Endodermal cell (in vitro differentiated cells): ENCODE measurements around the gene YLPM1. TPM values are rescaled to one million over a fixed set of nuclear protein-coding genes. Genes with fewer than 3 reads are reported as not detected.

Source experiments
- DNase-seq: peaks from one replicate; pipeline ENCODE4 v3.0.0-alpha.2; 2017
- H3K27ac ChIP-seq: 2 replicates; pipeline ENCODE4 v1.5.1; 2013; ENCODE audit warnings: mild to moderate bottlenecking, low read depth, low read length, moderate library complexity
- H3K27me3 ChIP-seq: 2 replicates; pipeline ENCODE4 v1.6.1; 2013; ENCODE audit warnings: mild to moderate bottlenecking, low read length, moderate library complexity; ENCODE audit not compliant: insufficient read depth, control insufficient read depth, poor library complexity, severe bottlenecking
- H3K36me3 ChIP-seq: 2 replicates; pipeline ENCODE4 v1.7.0; 2013; ENCODE audit warnings: mild to moderate bottlenecking, low read length, moderate library complexity; ENCODE audit not compliant: control insufficient read depth, insufficient read depth
- H3K4me1 ChIP-seq: one replicate; pipeline ENCODE4 v1.7.0; 2013; ENCODE audit warnings: low read length; ENCODE audit not compliant: control insufficient read depth, insufficient read depth
- H3K4me3 ChIP-seq: 2 replicates; pipeline ENCODE4 v1.5.1; 2013; ENCODE audit warnings: mild to moderate bottlenecking, low read length, moderate library complexity
- H3K9ac ChIP-seq: 2 replicates; pipeline ENCODE4 v1.6.1; 2013; ENCODE audit warnings: mild to moderate bottlenecking, low read length, moderate library complexity; ENCODE audit not compliant: poor library complexity, severe bottlenecking; ENCODE audit errors: extremely low read depth
- H3K9me3 ChIP-seq: 2 replicates; pipeline ENCODE4 v1.6.1; 2013; ENCODE audit warnings: mild to moderate bottlenecking, low read length, moderate library complexity; ENCODE audit not compliant: control insufficient read depth
- H3K27ac Mint-ChIP-seq: 2 replicates; pipeline ENCODE4 v1.8.0; 2020; ENCODE audit warnings: mixed read lengths
- H3K27me3 Mint-ChIP-seq: 2 replicates; pipeline ENCODE4 v1.8.0; 2021; ENCODE audit warnings: mild to moderate bottlenecking, mixed read lengths; ENCODE audit not compliant: insufficient read depth
- H3K36me3 Mint-ChIP-seq: 2 replicates; pipeline ENCODE4 v1.8.0; 2020; ENCODE audit warnings: low read depth, mixed read lengths
- H3K4me1 Mint-ChIP-seq: 2 replicates; pipeline ENCODE4 v1.8.0; 2020; ENCODE audit warnings: mixed read lengths
- H3K4me3 Mint-ChIP-seq: 2 replicates; pipeline ENCODE4 v1.8.0; 2020; ENCODE audit warnings: mild to moderate bottlenecking, moderate library complexity, mixed read lengths
- H3K9me3 Mint-ChIP-seq: 2 replicates; pipeline ENCODE4 v1.8.0; 2020; ENCODE audit warnings: mild to moderate bottlenecking, mixed read lengths
- WGBS, 2 experiments: methylation state at CpG; one replicate each; pipeline versions ENCODE4 v1.1.5 to v1.1.7; 2013; ENCODE audit warnings: missing lambda C conversion rate in 2 of 2, mixed read lengths in 1 of 2; ENCODE audit not compliant: insufficient coverage in 1 of 2, insufficient read length in 1 of 2; 5-methylcytosine and 5-hydroxymethylcytosine counted together
- total RNA-seq, 2 donors: library from RNA; stranded (reverse); fragmentation: NEBNext Ultra II Directional in 1 of 2; extraction: Animal tissue kit (Norgen Biotek cat#: 25700) in 1 of 2; gene quantifications; 2 replicates in 1 of 2; 3 replicates in 1 of 2; pipeline ENCODE4 v1.2.1, GENCODE V29; 2021
- TF ChIP-seq, protein P1 (sequence below): fragments of 200-600 bp; sonication (generic); conservative IDR thresholded peaks from 2 replicates; pipeline ENCODE4 v1.5.0; 2021; ENCODE audit warnings: antibody characterized with exemption, mild to moderate bottlenecking

YLPM1 gene
- total RNA-seq, 2 donors from 2014 or later, result 75.2 to 76.2 TPM

- Histone ChIP-seq H3K9me3 (no peaks in the 10 kb centered on the region), H3K4me1 (peaks cover 4% of the 10 kb centered on the region), H3K36me3 (peaks cover 5% of the 10 kb centered on the region), H3K4me3 (peak within 1 kb of the TSS; percentile 96), H3K9ac (peak within 1 kb of the TSS; percentile 65), H3K27me3 (peaks cover 12% of the 10 kb centered on the region), H3K27ac (peak within 1 kb of the TSS; percentile 21)
- TF ChIP-seq, protein P1, sequence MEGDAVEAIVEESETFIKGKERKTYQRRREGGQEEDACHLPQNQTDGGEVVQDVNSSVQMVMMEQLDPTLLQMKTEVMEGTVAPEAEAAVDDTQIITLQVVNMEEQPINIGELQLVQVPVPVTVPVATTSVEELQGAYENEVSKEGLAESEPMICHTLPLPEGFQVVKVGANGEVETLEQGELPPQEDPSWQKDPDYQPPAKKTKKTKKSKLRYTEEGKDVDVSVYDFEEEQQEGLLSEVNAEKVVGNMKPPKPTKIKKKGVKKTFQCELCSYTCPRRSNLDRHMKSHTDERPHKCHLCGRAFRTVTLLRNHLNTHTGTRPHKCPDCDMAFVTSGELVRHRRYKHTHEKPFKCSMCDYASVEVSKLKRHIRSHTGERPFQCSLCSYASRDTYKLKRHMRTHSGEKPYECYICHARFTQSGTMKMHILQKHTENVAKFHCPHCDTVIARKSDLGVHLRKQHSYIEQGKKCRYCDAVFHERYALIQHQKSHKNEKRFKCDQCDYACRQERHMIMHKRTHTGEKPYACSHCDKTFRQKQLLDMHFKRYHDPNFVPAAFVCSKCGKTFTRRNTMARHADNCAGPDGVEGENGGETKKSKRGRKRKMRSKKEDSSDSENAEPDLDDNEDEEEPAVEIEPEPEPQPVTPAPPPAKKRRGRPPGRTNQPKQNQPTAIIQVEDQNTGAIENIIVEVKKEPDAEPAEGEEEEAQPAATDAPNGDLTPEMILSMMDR, result no peak
- WGBS, 2 experiments, result 1 to 2% methylated on average over 38 to 53 of the region's 53 CpGs
- Mint-ChIP-seq H3K27ac (peak within 1 kb of the TSS; percentile 98), H3K27me3 (peaks cover 7% of the 10 kb centered on the region), H3K4me1 (peaks cover 57% of the 10 kb centered on the region), H3K36me3 (peaks cover 4% of the 10 kb centered on the region), H3K9me3 (no peaks in the 10 kb centered on the region), H3K4me3 (peak within 1 kb of the TSS; percentile 95)
- DNase-seq, result peak; percentile 97
Measured at GRCh38 chr14:74881431-74882102, 118.5 kb downstream of the YLPM1 start, which contains the start of gene DLST. Gene DLST (plus strand): TSS chr14:74881916. CDS start chr14:74881954, 38 bp downstream.

DNA sequence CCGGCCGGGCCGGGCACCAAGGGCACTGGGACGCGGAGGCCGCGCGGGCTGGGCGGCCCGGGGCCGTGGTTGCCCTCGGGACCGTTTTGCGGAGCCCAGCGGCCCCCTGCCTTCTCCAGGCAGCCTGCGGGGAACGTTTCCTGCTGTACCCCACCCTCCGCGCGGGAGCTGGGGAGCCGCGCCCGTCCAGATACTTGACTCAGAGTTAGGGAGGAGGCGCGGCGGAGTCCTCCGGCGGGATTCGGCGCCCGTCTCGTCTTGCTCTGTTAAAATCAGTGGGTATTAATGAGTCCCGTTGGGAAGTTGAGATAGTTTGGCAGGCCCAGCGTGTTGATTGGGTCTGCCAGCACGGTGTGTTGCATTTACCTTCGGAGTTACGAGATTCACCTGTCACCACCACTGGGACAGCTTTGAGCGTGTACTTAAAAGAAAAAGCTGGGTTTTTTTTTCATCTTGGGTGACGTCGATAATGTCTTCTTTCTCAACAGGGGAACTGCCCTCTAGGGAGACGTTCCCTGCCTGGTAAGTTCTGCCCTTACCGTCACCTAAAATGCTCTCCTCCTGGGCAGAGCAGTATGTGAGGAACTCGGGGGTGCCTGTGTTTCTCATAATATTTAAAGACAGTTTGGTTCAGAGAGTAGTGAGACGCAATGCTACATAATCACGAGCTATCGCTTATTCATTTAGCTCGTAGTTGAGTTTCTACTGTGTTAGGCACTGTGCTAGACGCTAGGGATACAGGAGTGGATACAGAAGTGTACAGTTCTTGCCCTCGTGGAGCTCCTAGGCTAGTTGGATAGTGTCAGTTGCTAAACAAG is 119.2 kb downstream of the YLPM1 start:
- no peaks in the 10 kb centered on the region for H3K9me3 ChIP-seq
- Mint-ChIP-seq H3K9me3 (no peaks in the 10 kb centered on the region), H3K36me3 (peaks cover 5% of the 10 kb centered on the region), H3K4me1 (peaks cover 58% of the 10 kb centered on the region), H3K27me3 (peaks cover 4% of the 10 kb centered on the region), H3K27ac (peak overlapping the region; percentile 98), H3K4me3 (peak overlapping the region; percentile 95)
- 4 to 10% methylated on average over 20 to 49 of the region's 49 CpGs for WGBS, 2 experiments
- H3K27me3 ChIP-seq, result peaks cover 6% of the 10 kb centered on the region
- H3K27ac ChIP-seq, result peak overlapping the region; percentile 21
- H3K4me3 ChIP-seq, result peak overlapping the region; percentile 96
- peaks cover 5% of the 10 kb centered on the region for H3K36me3 ChIP-seq
- DNase-seq, result no peak
- H3K9ac ChIP-seq, result peak overlapping the region; percentile 65
- H3K4me1 ChIP-seq, result peaks cover 4% of the 10 kb centered on the region
- TF ChIP-seq, protein P1, result no peak

Other genes starting within 250 kb of the YLPM1 start
- gene LTBP2, start 151.1 kb upstream of the YLPM1 start, total RNA-seq, result 1 to 10 TPM; 1.7 to 2.9 TPM
- 10 to 100 TPM; 36.5 to 39.0 TPM for gene AREL1, start 50.2 kb upstream of the YLPM1 start, total RNA-seq
- gene FCF1, start 50.2 kb upstream of the YLPM1 start, total RNA-seq, result 10 to 100 TPM; 68.4 to 71.3 TPM
- gene PROX2, start 112.8 kb downstream of the YLPM1 start, total RNA-seq, result not detected
- 100 to 1,000 TPM; 119 to 126 TPM for gene DLST, start 118.6 kb downstream of the YLPM1 start, total RNA-seq
- 10 to 100 TPM in 1 of 2 donors, 1 to 10 TPM in 1; 4.4 to 10.4 TPM for gene RPS6KL1, start 159.9 kb downstream of the YLPM1 start, total RNA-seq
- gene PGF, start 192.3 kb downstream of the YLPM1 start, total RNA-seq, result 1 to 10 TPM; 5.0 to 7.6 TPM
- 10 to 100 TPM; 35.0 to 41.6 TPM for gene EIF2B2, start 239.6 kb downstream of the YLPM1 start, total RNA-seq